ENCODE data around the gene NOL6. TPM values are rescaled to one million over a fixed set of nuclear protein-coding genes. Genes with fewer than 3 reads are reported as not detected.
A peak's percentile ranks its signal among the peaks of the same experiment; 100 is the strongest.

The NOL6 gene
- total RNA-seq, 1 experiment from 2014 or later = 49.6 TPM

DNA sequence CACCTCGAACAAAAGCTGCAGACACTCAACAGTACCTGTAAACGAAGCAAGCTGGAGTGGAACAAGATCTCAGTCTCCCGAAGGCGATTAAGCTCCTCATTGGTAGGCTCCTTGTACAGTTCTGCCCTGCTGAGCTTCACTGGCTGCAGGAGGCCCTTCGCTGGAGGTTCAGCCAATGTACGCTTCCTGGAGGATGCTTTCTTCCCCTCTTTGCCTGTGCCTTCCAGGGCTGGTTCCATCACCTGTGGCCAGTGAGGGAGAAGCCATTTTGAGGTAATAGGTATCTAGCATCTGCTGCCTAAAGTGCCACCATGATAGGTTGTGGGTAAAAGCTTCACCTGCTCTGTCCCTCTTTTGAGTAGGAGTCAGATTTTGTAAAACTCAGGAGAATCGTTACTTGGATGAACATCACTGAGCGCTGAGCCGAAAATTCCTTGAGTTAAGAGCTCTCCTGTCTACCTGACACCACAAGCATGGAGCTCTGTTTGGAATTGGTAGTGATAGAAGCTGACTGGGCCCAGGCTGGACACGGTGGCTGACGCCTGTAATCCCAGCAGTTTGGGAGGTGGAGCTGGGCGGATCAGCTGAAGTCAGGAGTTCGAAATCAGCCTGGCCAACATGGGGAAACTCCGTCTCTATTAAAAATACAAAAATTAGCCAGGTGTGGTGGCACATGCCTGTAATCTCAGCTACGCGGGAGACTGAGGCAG lies 1.4 kb downstream of the NOL6 start:
- TF ChIP-seq, protein P1, sequence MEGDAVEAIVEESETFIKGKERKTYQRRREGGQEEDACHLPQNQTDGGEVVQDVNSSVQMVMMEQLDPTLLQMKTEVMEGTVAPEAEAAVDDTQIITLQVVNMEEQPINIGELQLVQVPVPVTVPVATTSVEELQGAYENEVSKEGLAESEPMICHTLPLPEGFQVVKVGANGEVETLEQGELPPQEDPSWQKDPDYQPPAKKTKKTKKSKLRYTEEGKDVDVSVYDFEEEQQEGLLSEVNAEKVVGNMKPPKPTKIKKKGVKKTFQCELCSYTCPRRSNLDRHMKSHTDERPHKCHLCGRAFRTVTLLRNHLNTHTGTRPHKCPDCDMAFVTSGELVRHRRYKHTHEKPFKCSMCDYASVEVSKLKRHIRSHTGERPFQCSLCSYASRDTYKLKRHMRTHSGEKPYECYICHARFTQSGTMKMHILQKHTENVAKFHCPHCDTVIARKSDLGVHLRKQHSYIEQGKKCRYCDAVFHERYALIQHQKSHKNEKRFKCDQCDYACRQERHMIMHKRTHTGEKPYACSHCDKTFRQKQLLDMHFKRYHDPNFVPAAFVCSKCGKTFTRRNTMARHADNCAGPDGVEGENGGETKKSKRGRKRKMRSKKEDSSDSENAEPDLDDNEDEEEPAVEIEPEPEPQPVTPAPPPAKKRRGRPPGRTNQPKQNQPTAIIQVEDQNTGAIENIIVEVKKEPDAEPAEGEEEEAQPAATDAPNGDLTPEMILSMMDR (conservative IDR thresholded peaks at IDR 0.05; ENCODE audit: low read depth, low read length) = no peak
- TF ChIP-seq EZH2 (IDR thresholded peaks at IDR 0.05; ENCODE audit: borderline replicate concordance, low read depth, low read length, poor library complexity, severe bottlenecking) = no peak
- H3K4me1 ChIP-seq (ENCODE audit: insufficient read depth, low read length, poor library complexity, severe bottlenecking) = no peaks in the 10 kb centered on the region
- intact Hi-C loops (cut with micrococcal nuclease; ENCODE audit: unreplicated experiment) = no loop called here
- H3K36me3 ChIP-seq (ENCODE audit: insufficient read depth, low read length, poor library complexity, severe bottlenecking) = peaks cover 32% of the 10 kb centered on the region
- no peak for DNase-seq (ENCODE audit: low spot score)
- H3K9me3 ChIP-seq (ENCODE audit: low read depth, low read length, poor library complexity, severe bottlenecking) = no peaks in the 10 kb centered on the region
- no TSS peak for BruUV-seq (replicated peaks)
- H3K27me3 ChIP-seq (replicated peaks; ENCODE audit: insufficient read depth, low read depth, low read length, poor library complexity) = no peaks in the 10 kb centered on the region
- POLR2A ChIA-PET (ENCODE audit: low non-redundant PET) = no interaction called here
- no peak overlapping the region for H3K27ac ChIP-seq (ENCODE audit: low read depth, low read length, poor library complexity, severe bottlenecking)
- H3K4me3 ChIP-seq (ENCODE audit: low read depth, low read length, poor library complexity, severe bottlenecking) = peak overlapping the region; percentile 86
- CTCF ChIA-PET = interaction anchor here (1.2 kb wide), 1 partner anchor 19 kb away, joined by 4 read pairs; no protein-coding TSS in a partner anchor

DNA sequence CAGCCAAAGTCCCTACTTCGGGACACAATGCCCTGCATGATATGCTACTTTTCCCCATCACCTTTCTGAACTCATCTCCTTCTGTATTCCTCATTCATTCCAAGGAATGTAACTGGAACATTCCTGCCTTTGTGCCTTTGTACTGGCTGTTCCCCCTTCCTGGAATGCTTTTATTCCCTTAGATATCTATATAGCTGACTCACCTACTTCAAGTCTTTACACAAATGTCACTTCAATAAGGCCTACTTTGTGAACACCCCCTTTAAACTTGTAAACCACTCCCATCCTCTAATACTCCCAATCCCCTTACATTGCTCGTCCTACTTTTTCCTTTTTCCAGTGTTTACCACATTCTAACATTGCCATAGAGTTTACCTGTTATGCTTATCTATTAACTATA lies 2.4 kb downstream of the NOL6 start:
- Histone ChIP-seq H3K27me3 (replicated peaks; ENCODE audit: insufficient read depth, low read depth, low read length, poor library complexity) (no peaks in the 10 kb centered on the region), H3K4me1 (ENCODE audit: insufficient read depth, low read length, poor library complexity, severe bottlenecking) (no peaks in the 10 kb centered on the region), H3K27ac (ENCODE audit: low read depth, low read length, poor library complexity, severe bottlenecking) (no peak overlapping the region), H3K4me3 (ENCODE audit: low read depth, low read length, poor library complexity, severe bottlenecking) (no peak overlapping the region), H3K36me3 (ENCODE audit: insufficient read depth, low read length, poor library complexity, severe bottlenecking) (peaks cover 39% of the 10 kb centered on the region), H3K9me3 (ENCODE audit: low read depth, low read length, poor library complexity, severe bottlenecking) (no peaks in the 10 kb centered on the region)
- no peak for DNase-seq (ENCODE audit: low spot score)
- no TSS peak for BruUV-seq (replicated peaks)
- ChIA-PET CTCF (interaction anchor here (0.5 kb wide), 1 partner anchor 25 kb away, joined by 4 read pairs; no protein-coding TSS in a partner anchor), POLR2A (ENCODE audit: low non-redundant PET) (no interaction called here)
- no peak for TF ChIP-seq EZH2 (IDR thresholded peaks at IDR 0.05; ENCODE audit: borderline replicate concordance, low read depth, low read length, poor library complexity, severe bottlenecking)
- TF ChIP-seq, protein P1 (conservative IDR thresholded peaks at IDR 0.05; ENCODE audit: low read depth, low read length) = no peak
- intact Hi-C loops (cut with micrococcal nuclease; ENCODE audit: unreplicated experiment) = no loop called here

DNA sequence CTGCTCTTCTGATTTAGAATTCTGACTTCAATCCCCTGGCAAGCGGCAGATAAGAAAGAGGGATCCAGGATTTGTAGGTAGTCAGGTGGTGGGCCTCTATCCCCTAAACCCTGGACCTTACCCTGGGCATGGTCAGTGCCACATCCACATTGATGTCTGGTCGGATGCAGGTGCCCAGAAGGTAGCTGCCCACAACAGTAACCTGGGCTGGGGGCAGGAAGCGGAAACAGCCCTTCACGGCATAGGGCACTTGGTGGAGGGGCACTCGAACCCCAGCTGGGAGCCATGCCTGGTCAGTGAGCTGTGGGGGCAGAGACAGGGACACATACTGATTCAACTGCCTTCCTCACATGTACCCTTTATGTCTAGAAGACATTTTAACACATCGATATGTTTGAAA lies 3.8 kb downstream of the NOL6 start:
- no peaks in the 10 kb centered on the region for H3K4me1 ChIP-seq (ENCODE audit: insufficient read depth, low read length, poor library complexity, severe bottlenecking)
- H3K36me3 ChIP-seq (ENCODE audit: insufficient read depth, low read length, poor library complexity, severe bottlenecking) = peaks cover 54% of the 10 kb centered on the region
- intact Hi-C loops (cut with micrococcal nuclease; ENCODE audit: unreplicated experiment) = loop anchor here (5.0 kb wide), 1 partner anchor 183 kb away; no protein-coding TSS in a partner anchor
- DNase-seq (ENCODE audit: low spot score) = no peak
- no peaks in the 10 kb centered on the region for H3K27me3 ChIP-seq (replicated peaks; ENCODE audit: insufficient read depth, low read depth, low read length, poor library complexity)
- CTCF ChIA-PET = interaction anchor here (0.7 kb wide), 1 partner anchor 194 kb away, joined by 4 read pairs; no protein-coding TSS in a partner anchor
- no peak overlapping the region for H3K4me3 ChIP-seq (ENCODE audit: low read depth, low read length, poor library complexity, severe bottlenecking)
- POLR2A ChIA-PET (ENCODE audit: low non-redundant PET) = no interaction called here
- no TSS peak for BruUV-seq (replicated peaks)
- H3K27ac ChIP-seq (ENCODE audit: low read depth, low read length, poor library complexity, severe bottlenecking) = no peak overlapping the region
- no peaks in the 10 kb centered on the region for H3K9me3 ChIP-seq (ENCODE audit: low read depth, low read length, poor library complexity, severe bottlenecking)
- no peak for TF ChIP-seq EZH2 (IDR thresholded peaks at IDR 0.05; ENCODE audit: borderline replicate concordance, low read depth, low read length, poor library complexity, severe bottlenecking)
- TF ChIP-seq, protein P1 (conservative IDR thresholded peaks at IDR 0.05; ENCODE audit: low read depth, low read length) = no peak

Measured in A673 (cell line).